HepG2 (cell line): ENCODE data around the gene RITA1. TPM values are rescaled to one million over a fixed set of nuclear protein-coding genes. Genes with fewer than 3 reads are reported as not detected.

Experiments used
- ARNTL ChIP-seq: sonication (generic); formaldehyde crosslinking; IDR thresholded peaks from 2 replicates; pipeline ENCODE4 v1.4.0; 2020; ENCODE audit warnings: mild to moderate bottlenecking, missing genetic modification reagents
- ATF7 ChIP-seq, 2 experiments: fragments of 450-650 bp in 1 of 2; sonication (generic) in 1 of 2; formaldehyde crosslinking in 1 of 2; IDR thresholded peaks; 2 replicates each; pipeline versions ENCODE4 v1.4.0 to v1.6.1; 2016 to 2020; ENCODE audit warnings: antibody characterized with exemption in 1 of 2, mild to moderate bottlenecking in 1 of 2, missing genetic modification reagents in 1 of 2
- CC2D1A ChIP-seq: sonication (generic); formaldehyde crosslinking; IDR thresholded peaks from 2 replicates; pipeline ENCODE4 v1.8.1; 2023; ENCODE audit warnings: mild to moderate bottlenecking, missing genetic modification reagents
- HDAC6 ChIP-seq: fragments of 200-600 bp; sonication (generic); IDR thresholded peaks from 2 replicates; pipeline ENCODE4 v1.7.0; 2017; ENCODE audit warnings: mild to moderate bottlenecking, antibody characterized with exemption, low read length, low read depth
- LBX2 ChIP-seq: sonication (generic); formaldehyde crosslinking; IDR thresholded peaks from 2 replicates; pipeline ENCODE4 v1.5.0; 2020; ENCODE audit warnings: missing genetic modification reagents, mild to moderate bottlenecking, borderline replicate concordance
- MIER3 ChIP-seq: IDR thresholded peaks from 2 replicates; pipeline ENCODE4 v1.6.1; 2016; ENCODE audit warnings: missing compliant biosample characterization, borderline replicate concordance
- PLSCR1 ChIP-seq: sonication (generic); formaldehyde crosslinking; IDR thresholded peaks from 2 replicates; pipeline ENCODE4 v1.5.0; 2020; ENCODE audit warnings: missing genetic modification reagents, mild to moderate bottlenecking, borderline replicate concordance
- RFX3 ChIP-seq: IDR thresholded peaks from 2 replicates; pipeline ENCODE4 v1.6.1; 2016; ENCODE audit warnings: missing biosample characterization, missing genetic modification reagents
- RORA ChIP-seq: sonication (generic); formaldehyde crosslinking; IDR thresholded peaks from 2 replicates; pipeline ENCODE4 v1.5.0; 2020; ENCODE audit warnings: mild to moderate bottlenecking, missing genetic modification reagents, moderate library complexity
- SMAD3 ChIP-seq: sonication (generic); formaldehyde crosslinking; IDR thresholded peaks from 2 replicates; pipeline ENCODE4 v1.4.0; 2020; ENCODE audit warnings: missing genetic modification reagents
- SNAPC2 ChIP-seq: sonication (generic); formaldehyde crosslinking; IDR thresholded peaks from 2 replicates; pipeline ENCODE4 v1.8.1; 2022; ENCODE audit warnings: mild to moderate bottlenecking, missing genetic modification reagents
- U2AF2 ChIP-seq: fragments of 200-400 bp; formaldehyde crosslinking; IDR thresholded peaks from 2 replicates; pipeline ENCODE4 v1.6.1; 2017; ENCODE audit warnings: low read depth, mild to moderate bottlenecking, low read length
- ZBTB49 ChIP-seq: sonication (generic); formaldehyde crosslinking; IDR thresholded peaks from 2 replicates; pipeline ENCODE4 v1.4.0; 2020; ENCODE audit warnings: missing genetic modification reagents, borderline replicate concordance
- ZFP37 ChIP-seq: sonication (generic); formaldehyde crosslinking; IDR thresholded peaks from 2 replicates; pipeline ENCODE4 v1.4.0; 2020; ENCODE audit warnings: missing genetic modification reagents, borderline replicate concordance
- ZIK1 ChIP-seq: sonication (generic); formaldehyde crosslinking; IDR thresholded peaks from 2 replicates; pipeline ENCODE4 v1.5.0; 2020; ENCODE audit warnings: mild to moderate bottlenecking, low read depth, missing genetic modification reagents, borderline replicate concordance
- ZNF337 ChIP-seq: sonication (generic); formaldehyde crosslinking; IDR thresholded peaks from 2 replicates; pipeline ENCODE4 v1.5.1; 2020; ENCODE audit warnings: missing genetic modification reagents, low read depth, mild to moderate bottlenecking, borderline replicate concordance
- ZNF563 ChIP-seq: sonication (generic); formaldehyde crosslinking; IDR thresholded peaks from 2 replicates; pipeline ENCODE4 v1.8.0; 2022; ENCODE audit warnings: mild to moderate bottlenecking, moderate library complexity, missing genetic modification reagents
- ZNF646 ChIP-seq: sonication (generic); formaldehyde crosslinking; IDR thresholded peaks from 2 replicates; pipeline ENCODE4 v1.9.0; 2021; ENCODE audit warnings: mild to moderate bottlenecking, missing genetic modification reagents
- ZSCAN22 ChIP-seq: sonication (generic); formaldehyde crosslinking; IDR thresholded peaks from 2 replicates; pipeline ENCODE4 v1.4.0; 2020; ENCODE audit warnings: mild to moderate bottlenecking, missing genetic modification reagents
- polyA plus RNA-seq, 8 experiments: library from polyadenylated mRNA; depleted of rRNA in 3 of 8; stranded (reverse) in 7 of 8; unstranded in 1 of 8; fragments of >200 nt; fragmentation: Illumina TruSeq in 4 of 8; extraction: Trizol in 4 of 8; gene quantifications; 2 replicates each; pipeline versions ENCODE4 v1.2.1 to v1.2.3, GENCODE V29; 2011 to 2016; ENCODE audit warnings: low read depth in 4 of 8, missing spikeins in 1 of 8, mixed read lengths in 1 of 8; ENCODE audit not compliant: insufficient read depth in 1 of 8
- total RNA-seq, 5 experiments: library from RNA; depleted of rRNA; stranded (reverse); fragments of >200 nt; fragmentation: Illumina TruSeq; extraction: Trizol; gene quantifications; 2 replicates each; pipeline ENCODE4 v1.2.3, GENCODE V29; 2016; ENCODE audit warnings: low read depth in 1 of 5

Gene RITA1
- total and polyA plus RNA-seq, 2 of the 13 experiments (the other 11 are each of a cell fraction or from before 2014, with no cell fraction given): 12.4 to 28.9 TPM

GRCh38 chr12:113185180-113186032 is at the start of gene RITA1, which contains the start of gene DDX54 (continued):
- TF ChIP-seq ZNF646 (no peak), ZNF563 (CRISPR knock-in tag) (peak; percentile 67; the same call in 1 of the 2 replicates), MIER3 (no peak), ZSCAN22 (no peak), ZBTB49 (CRISPR knock-in tag) (no peak), RORA (CRISPR knock-in tag) (no peak), U2AF2 (no peak), LBX2 (CRISPR knock-in tag) (peak; percentile 83; the same call in 1 of the 2 replicates), ZIK1 (CRISPR knock-in tag) (peak; percentile 81; the same call in 1 of the 2 replicates), SMAD3 (CRISPR knock-in tag) (no peak), HDAC6 (no peak), SNAPC2 (peak; percentile 59; the same call in 1 of the 2 replicates), PLSCR1 (CRISPR knock-in tag) (no peak), ATF7 (IDR thresholded peaks at IDR 0.05) (peak; percentile 72), ATF7 (CRISPR knock-in tag; IDR thresholded peaks at IDR 0.05) (peak; percentile 31; the same call in 1 of the 2 replicates), ZFP37 (CRISPR knock-in tag) (no peak), RFX3 (CRISPR knock-in tag) (no peak), CC2D1A (no peak), ZNF337 (CRISPR knock-in tag) (no peak), ARNTL (CRISPR knock-in tag) (no peak; the same call in none of the 2 replicates)
